Chondrocyte (in vitro differentiated cells): ENCODE measurements around the gene TEX264. TPM values are rescaled to one million over a fixed set of nuclear protein-coding genes. Genes with fewer than 3 reads are reported as not detected.
A peak's percentile ranks its signal among the peaks of the same experiment; 100 is the strongest.

ENCODE experiments used
- DNase-seq: peaks from one replicate; pipeline ENCODE4 v3.0.0; 2021; ENCODE audit warnings: mixed read lengths, low spot score
- H3K27ac Mint-ChIP-seq: one replicate; pipeline ENCODE4 v1.8.0; 2021; ENCODE audit warnings: mild to moderate bottlenecking, moderate library complexity, mixed read lengths; ENCODE audit not compliant: unreplicated experiment
- H3K27me3 Mint-ChIP-seq: 2 replicates; pipeline ENCODE4 v1.8.0; 2021; ENCODE audit warnings: low read depth, mixed read lengths
- H3K36me3 Mint-ChIP-seq: 2 replicates; pipeline ENCODE4 v1.8.0; 2021; ENCODE audit warnings: low read depth, mixed read lengths
- H3K4me1 Mint-ChIP-seq: 2 replicates; pipeline ENCODE4 v1.8.0; 2021; ENCODE audit warnings: low read depth, mild to moderate bottlenecking, mixed read lengths
- H3K4me3 Mint-ChIP-seq: one replicate; pipeline ENCODE4 v1.8.0; 2021; ENCODE audit warnings: mild to moderate bottlenecking, moderate library complexity, mixed read lengths; ENCODE audit not compliant: unreplicated experiment
- H3K9me3 Mint-ChIP-seq: 2 replicates; pipeline ENCODE4 v1.8.0; 2021; ENCODE audit warnings: low read depth, mixed read lengths
- CTCF ChIP-seq: fragments of 200-600 bp; sonication (generic); IDR thresholded peaks from 2 replicates; pipeline ENCODE4 v1.5.0; 2021; ENCODE audit warnings: antibody characterized with exemption, mild to moderate bottlenecking, moderate library complexity
- total RNA-seq: library from RNA; stranded (reverse); gene quantifications from 3 replicates; pipeline ENCODE4 v1.2.1, GENCODE V29; 2021

TEX264 gene
- total RNA-seq, 1 donor from 2014 or later, result 45.0 TPM

GRCh38 chr3:51659942-51660341 lies 11.1 kb upstream of the TEX264 start:
- no peak for DNase-seq
- Mint-ChIP-seq H3K4me1 (no peaks in the 10 kb centered on the region), H3K4me3 (no peak overlapping the region), H3K9me3 (no peaks in the 10 kb centered on the region), H3K36me3 (peaks cover 40% of the 10 kb centered on the region), H3K27ac (no peak overlapping the region), H3K27me3 (no peaks in the 10 kb centered on the region)
- TF ChIP-seq CTCF, result no peak

DNA sequence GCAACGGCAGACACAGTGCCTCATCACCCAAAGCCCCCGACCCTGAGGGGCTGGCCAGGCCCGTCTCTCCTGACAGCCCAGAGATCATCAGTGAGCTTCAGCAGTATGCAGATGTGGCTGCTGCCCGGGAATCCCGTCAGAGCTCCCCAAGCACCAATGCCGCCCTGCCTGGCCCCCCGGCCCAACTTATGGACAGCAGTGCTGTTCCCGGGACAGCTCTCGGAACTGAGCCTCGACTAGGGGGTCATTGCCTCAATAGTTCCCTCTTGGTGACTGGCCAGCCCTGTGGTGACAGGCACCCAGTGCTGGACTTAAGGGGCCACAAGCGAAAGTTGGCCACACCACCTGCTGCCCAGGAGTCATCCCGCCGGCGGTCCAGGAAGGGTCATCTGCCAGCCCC lies 8.6 kb upstream of the TEX264 start:
- H3K4me3 Mint-ChIP-seq, result no peak overlapping the region
- H3K27me3 Mint-ChIP-seq, result no peaks in the 10 kb centered on the region
- peaks cover 35% of the 10 kb centered on the region for H3K36me3 Mint-ChIP-seq
- no peaks in the 10 kb centered on the region for H3K9me3 Mint-ChIP-seq
- no peak for DNase-seq
- TF ChIP-seq CTCF, result no peak
- H3K4me1 Mint-ChIP-seq, result no peaks in the 10 kb centered on the region
- H3K27ac Mint-ChIP-seq, result no peak overlapping the region

DNA sequence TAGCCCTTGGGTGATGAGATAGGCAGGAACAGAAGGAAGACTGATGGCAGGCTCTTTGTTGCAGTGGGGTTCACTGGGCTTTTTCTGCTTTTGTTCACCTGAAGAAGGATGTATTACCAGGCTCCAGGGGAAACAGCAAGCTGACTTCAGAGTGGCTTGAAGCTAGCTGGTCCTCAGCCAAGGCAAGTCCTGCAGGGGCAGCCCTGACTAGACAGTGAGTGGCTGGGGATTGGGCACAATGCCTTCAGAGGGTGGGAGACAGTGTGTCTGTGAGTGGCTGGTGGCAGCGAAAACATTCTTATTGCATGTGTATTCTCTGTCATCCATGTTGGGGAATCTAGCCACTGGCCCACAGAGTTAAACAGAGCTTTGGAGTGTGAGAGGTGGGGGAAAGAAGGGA lies 2.3 kb upstream of the TEX264 start:
- H3K27ac Mint-ChIP-seq, result no peak overlapping the region
- no peaks in the 10 kb centered on the region for H3K27me3 Mint-ChIP-seq
- H3K4me3 Mint-ChIP-seq, result no peak overlapping the region
- peaks cover under 1% of the 10 kb centered on the region for H3K36me3 Mint-ChIP-seq
- H3K4me1 Mint-ChIP-seq, result peaks cover 28% of the 10 kb centered on the region
- DNase-seq, result no peak
- no peaks in the 10 kb centered on the region for H3K9me3 Mint-ChIP-seq
- no peak for TF ChIP-seq CTCF

DNA sequence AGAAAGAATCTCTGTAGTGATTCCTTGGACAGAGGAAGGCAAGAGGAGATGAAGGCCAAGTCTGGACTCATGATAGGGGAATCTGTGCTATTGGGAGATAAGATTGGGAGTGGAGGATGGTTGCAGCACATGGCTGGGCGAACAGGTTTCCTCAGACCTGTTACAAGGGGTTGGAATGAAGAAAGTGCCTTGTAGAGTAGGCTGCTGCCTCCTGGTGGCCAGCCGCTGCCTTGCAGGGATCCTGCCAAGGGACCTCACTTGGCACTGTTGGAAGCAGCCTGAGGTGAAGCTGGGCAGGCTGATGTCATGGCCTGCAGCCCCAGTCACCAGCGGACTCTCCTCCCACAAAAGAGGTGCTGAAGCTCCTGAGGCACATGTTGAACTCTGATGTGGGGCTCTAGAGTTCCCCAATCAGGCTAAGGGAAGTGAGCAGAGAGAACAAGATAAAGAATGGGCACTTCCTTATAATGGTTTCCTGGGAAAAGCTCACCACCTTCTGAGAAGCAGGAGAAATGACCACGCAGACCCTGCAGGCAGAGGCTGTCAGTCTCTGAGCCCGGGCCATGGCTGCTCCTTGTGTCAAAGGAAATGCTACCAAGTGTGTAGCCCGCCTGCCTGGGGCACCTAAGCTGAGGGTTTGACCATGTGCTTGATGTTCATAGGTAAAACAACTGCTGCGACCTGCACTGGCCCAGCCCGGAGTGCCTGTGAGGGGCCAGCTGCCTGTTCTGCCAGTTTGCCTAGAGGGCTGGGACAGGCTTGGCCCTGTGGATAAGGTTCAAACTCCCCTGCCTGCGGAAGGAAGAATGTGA lies 1.6 kb upstream of the TEX264 start:
- no peaks in the 10 kb centered on the region for H3K9me3 Mint-ChIP-seq
- H3K36me3 Mint-ChIP-seq, result no peaks in the 10 kb centered on the region
- H3K27me3 Mint-ChIP-seq, result no peaks in the 10 kb centered on the region
- no peak for DNase-seq
- H3K27ac Mint-ChIP-seq, result peak overlapping the region; percentile 56
- no peak overlapping the region for H3K4me3 Mint-ChIP-seq
- H3K4me1 Mint-ChIP-seq, result peaks cover 28% of the 10 kb centered on the region
- peak; percentile 94 for TF ChIP-seq CTCF

- Mint-ChIP-seq H3K27me3 (no peaks in the 10 kb centered on the region), H3K36me3 (no peaks in the 10 kb centered on the region), H3K9me3 (no peaks in the 10 kb centered on the region), H3K4me3 (peak overlapping the region; percentile 83), H3K4me1 (peaks cover 35% of the 10 kb centered on the region), H3K27ac (no peak overlapping the region)
- no peak for DNase-seq
- TF ChIP-seq CTCF, result no peak
Measured at GRCh38 chr3:51670053-51670822, 814 bp upstream of the TEX264 start.
